ENCODE data around the gene TMEM240.

TMEM240 gene

GRCh38 chr1:1556505-1556904 lies 16.1 kb upstream of the TMEM240 start:
- no peak for DNase-seq (ENCODE audit: low read depth)
- no peak overlapping the region for H3K4me3 ChIP-seq (ENCODE audit: low read depth, low read length)
- no peak for TF ChIP-seq CTCF (IDR thresholded peaks at IDR 0.05; ENCODE audit: low read depth, low read length, missing control alignments)

- TF ChIP-seq CTCF (IDR thresholded peaks at IDR 0.05; ENCODE audit: low read depth, low read length, missing control alignments), result no peak
- no peak overlapping the region for H3K4me3 ChIP-seq (ENCODE audit: low read depth, low read length)
- DNase-seq (ENCODE audit: low read depth), result no peak
These were observed 14.8 kb upstream of the TMEM240 start for GRCh38 chr1:1554926-1555915.

- DNase-seq (ENCODE audit: low read depth), result no peak
- no peak overlapping the region for H3K4me3 ChIP-seq (ENCODE audit: low read depth, low read length)
- TF ChIP-seq CTCF (IDR thresholded peaks at IDR 0.05; ENCODE audit: low read depth, low read length, missing control alignments), result no peak
These were observed 14.1 kb upstream of the TMEM240 start for GRCh38 chr1:1554550-1554925.

GRCh38 chr1:1553821-1554494 lies 13.5 kb upstream of the TMEM240 start:
- no peak overlapping the region for H3K4me3 ChIP-seq (ENCODE audit: low read depth, low read length)
- DNase-seq (ENCODE audit: low read depth), result no peak
- no peak for TF ChIP-seq CTCF (IDR thresholded peaks at IDR 0.05; ENCODE audit: low read depth, low read length, missing control alignments)

- DNase-seq (ENCODE audit: low read depth), result no peak
- H3K4me3 ChIP-seq (ENCODE audit: low read depth, low read length), result no peak overlapping the region
- no peak for TF ChIP-seq CTCF (IDR thresholded peaks at IDR 0.05; ENCODE audit: low read depth, low read length, missing control alignments)
These were observed 11.8 kb upstream of the TMEM240 start for GRCh38 chr1:1552263-1552639.

GRCh38 chr1:1551524-1552262 lies 11.3 kb upstream of the TMEM240 start:
- TF ChIP-seq CTCF (IDR thresholded peaks at IDR 0.05; ENCODE audit: low read depth, low read length, missing control alignments), result no peak
- no peak for DNase-seq (ENCODE audit: low read depth)
- H3K4me3 ChIP-seq (ENCODE audit: low read depth, low read length), result no peak overlapping the region

All from GM12864 (cell line).